Measurements from ENCODE around the gene MMP3.

MMP3 gene

GRCh38 chr11:102831489-102832440 is 11.6 kb downstream of the MMP3 start:
- no peak for DNase-seq (ENCODE audit: low spot score)

GRCh38 chr11:102831128-102831488 is 12.3 kb downstream of the MMP3 start:
- DNase-seq (ENCODE audit: low spot score), result no peak

GRCh38 chr11:102830001-102830727 is 13.2 kb downstream of the MMP3 start:
- no peak for DNase-seq (ENCODE audit: low spot score)

GRCh38 chr11:102829316-102830000 is 14.0 kb downstream of the MMP3 start:
- DNase-seq (ENCODE audit: low spot score), result no peak

GRCh38 chr11:102824556-102824955 is 18.9 kb downstream of the MMP3 start:
- DNase-seq (ENCODE audit: low spot score), result no peak

GRCh38 chr11:102819491-102819890 is 23.9 kb downstream of the MMP3 start:
- DNase-seq (ENCODE audit: low spot score), result no peak

GRCh38 chr11:102813484-102813883 is 29.9 kb downstream of the MMP3 start:
- DNase-seq (ENCODE audit: low spot score), result no peak

- no peak for DNase-seq (ENCODE audit: low spot score)
Observed at GRCh38 chr11:102812188-102812587, 31.2 kb downstream of the MMP3 start.

GRCh38 chr11:102810950-102811660 is 32.3 kb downstream of the MMP3 start:
- DNase-seq (ENCODE audit: low spot score), result peak; percentile 14

- DNase-seq (ENCODE audit: low spot score), result no peak
Observed at GRCh38 chr11:102809971-102810370, 33.4 kb downstream of the MMP3 start.

- no peak for DNase-seq (ENCODE audit: low spot score)
Observed at GRCh38 chr11:102807921-102808320, 35.5 kb downstream of the MMP3 start.

- no peak for DNase-seq (ENCODE audit: low spot score)
Observed at GRCh38 chr11:102806296-102806695, 37.1 kb downstream of the MMP3 start.

- no peak for DNase-seq (ENCODE audit: low spot score)
Observed at GRCh38 chr11:102802341-102802740, 41.1 kb downstream of the MMP3 start.

- no peak for DNase-seq (ENCODE audit: low spot score)
Observed at GRCh38 chr11:102800767-102801166, 42.6 kb downstream of the MMP3 start.

- no peak for DNase-seq (ENCODE audit: low spot score)
Observed at GRCh38 chr11:102799681-102800340, 43.6 kb downstream of the MMP3 start.

- DNase-seq (ENCODE audit: low spot score), result no peak
Observed at GRCh38 chr11:102798012-102798746, 45.2 kb downstream of the MMP3 start, which contains the start of gene MMP1. MMP1 (minus strand) TSS chr11:102798160; CDS start chr11:102798092, 68 bp downstream.

- no peak for DNase-seq (ENCODE audit: low spot score)
Observed at GRCh38 chr11:102794382-102794781, 49.0 kb downstream of the MMP3 start.

- DNase-seq (ENCODE audit: low spot score), result no peak
Observed at GRCh38 chr11:102793677-102794290, 49.6 kb downstream of the MMP3 start.

GRCh38 chr11:102792604-102793003 is 50.8 kb downstream of the MMP3 start:
- no peak for DNase-seq (ENCODE audit: low spot score)

Data from putamen (tissue), 1 donor.